ENCODE measurements around the gene SBF1. TPM values are rescaled to one million over a fixed set of nuclear protein-coding genes. Genes with fewer than 3 reads are reported as not detected.
"Not testable (repeated sequence)": the region's sequence is repeated elsewhere in the genome, so short reads cannot be mapped to it uniquely, and the experiment has no call there.

SBF1 gene
- polyA plus RNA-seq, 1 of the 3 experiments (the other 2 are of a cell fraction): 29.1 TPM

DNA sequence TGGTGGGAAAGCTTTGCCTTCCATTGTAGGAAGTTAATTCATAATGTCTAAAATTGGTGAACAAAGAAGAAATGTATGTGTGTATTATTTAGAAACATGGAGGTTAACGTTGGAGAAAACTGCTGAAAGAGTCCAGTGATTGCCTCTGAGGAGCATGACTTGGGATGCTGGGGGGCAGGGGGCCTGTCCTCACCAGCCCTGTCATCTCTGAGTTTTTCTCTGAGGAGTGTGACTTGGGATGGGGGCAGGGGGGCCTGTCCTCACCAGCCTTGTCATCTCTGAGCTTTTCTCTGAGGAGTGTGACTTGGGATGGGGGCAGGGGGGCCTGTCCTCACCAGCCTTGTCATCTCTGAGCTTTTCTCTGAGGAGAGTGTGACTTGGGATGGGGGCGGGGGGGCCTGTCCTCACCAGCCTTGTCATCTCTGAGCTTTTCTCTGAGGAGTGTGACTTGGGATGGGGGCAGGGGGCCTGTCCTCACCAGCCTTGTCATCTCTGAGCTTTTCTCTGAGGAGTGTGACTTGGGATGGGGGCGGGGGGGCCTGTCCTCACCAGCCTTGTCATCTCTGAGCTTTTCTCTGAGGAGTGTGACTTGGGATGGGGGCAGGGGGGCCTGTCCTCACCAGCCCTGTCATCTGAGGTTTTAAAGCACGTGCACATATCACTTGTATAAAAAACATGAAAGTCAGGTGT is 77.3 kb downstream of the SBF1 start:
- H3K9ac ChIP-seq; H3K27ac ChIP-seq (ENCODE audit: low read depth in 2 of 2, low read length in 1 of 2); H2AFZ ChIP-seq (ENCODE audit: low read depth); H3K36me3 ChIP-seq (replicated peaks in 1 of 2; ENCODE audit: control insufficient read depth in 1 of 2, insufficient read depth in 2 of 2, low read length in 1 of 2); H3K27me3 ChIP-seq (ENCODE audit: insufficient read depth); DNase-seq; H3K9me2 ChIP-seq; H3F3A ChIP-seq (replicated peaks; ENCODE audit: insufficient read depth); H3K4me3 ChIP-seq (ENCODE audit: low read depth in 2 of 2, low read length in 1 of 2); H3K79me2 ChIP-seq (ENCODE audit: insufficient read depth); H3K9me3 ChIP-seq; POLR2A ChIA-PET; H3K4me1 ChIP-seq (ENCODE audit: control insufficient read depth in 1 of 2, insufficient read depth in 2 of 2, low read depth in 1 of 2, low read length in 1 of 2): not testable (repeated sequence)
- WGBS (ENCODE audit: low lambda C conversion rate): 72% methylated on average over 3 of the region's 4 CpGs
- CTCF ChIA-PET: interaction anchor here (1.5 kb wide), 1 partner anchor 11 kb away, joined by 3 read pairs; no protein-coding TSS in a partner anchor
- Histone ChIP-seq H4K20me1 (ENCODE audit: insufficient read depth) (peaks cover 12% of the 10 kb centered on the region), H3K4me2 (0 out of 2 replicates have a peak overlapping the region, but pooled peaks have one; percentile 4)

GRCh38 chr22:50396751-50397370 is 78.0 kb downstream of the SBF1 start:
- Histone ChIP-seq H3K9me3 (no peaks in the 10 kb centered on the region), H3K36me3 (replicated peaks in 1 of 2; ENCODE audit: control insufficient read depth in 1 of 2, insufficient read depth in 2 of 2, low read length in 1 of 2) (peaks cover 0 to 6% of the 10 kb centered on the region in 2 experiments), H3K27me3 (ENCODE audit: insufficient read depth) (no peaks in the 10 kb centered on the region), H3F3A (replicated peaks; ENCODE audit: insufficient read depth) (peaks cover 9% of the 10 kb centered on the region), H3K9me2 (no peaks in the 10 kb centered on the region), H2AFZ (ENCODE audit: low read depth) (no peak overlapping the region), H3K4me1 (ENCODE audit: control insufficient read depth in 1 of 2, insufficient read depth in 2 of 2, low read depth in 1 of 2, low read length in 1 of 2) (peaks cover 8 to 9% of the 10 kb centered on the region in 2 experiments; a peak in 2 of 4 replicates), H3K4me3 (ENCODE audit: low read depth in 2 of 2, low read length in 1 of 2) (no peak overlapping the region), H4K20me1 (ENCODE audit: insufficient read depth) (peaks cover 12% of the 10 kb centered on the region), H3K27ac (ENCODE audit: low read depth in 2 of 2, low read length in 1 of 2) (peak overlapping the region in 1 of 2 experiments; percentile 24; a peak in 1 of 4 replicates), H3K9ac (no peak overlapping the region), H3K79me2 (ENCODE audit: insufficient read depth) (peaks cover 7% of the 10 kb centered on the region; the same call in 1 of the 2 replicates), H3K4me2 (0 out of 2 replicates have a peak overlapping the region, but pooled peaks have one; percentile 4)
- ChIA-PET CTCF (interaction anchor here (1.5 kb wide), 1 partner anchor 10 kb away, joined by 3 read pairs; no protein-coding TSS in a partner anchor), POLR2A (no interaction called here)
- TF ChIP-seq MEF2A (IDR thresholded peaks at IDR 0.05; ENCODE audit: borderline replicate concordance, low read depth) (no peak), NRF1 (IDR thresholded peaks at IDR 0.05; ENCODE audit: low read depth, low read length) (no peak), TEAD4 (IDR thresholded peaks at IDR 0.05; ENCODE audit: borderline replicate concordance, insufficient read depth) (no peak), GATA2 (CRISPR knock-in tag; IDR thresholded peaks at IDR 0.05) (no peak)
- TF ChIP-seq, protein P1, sequence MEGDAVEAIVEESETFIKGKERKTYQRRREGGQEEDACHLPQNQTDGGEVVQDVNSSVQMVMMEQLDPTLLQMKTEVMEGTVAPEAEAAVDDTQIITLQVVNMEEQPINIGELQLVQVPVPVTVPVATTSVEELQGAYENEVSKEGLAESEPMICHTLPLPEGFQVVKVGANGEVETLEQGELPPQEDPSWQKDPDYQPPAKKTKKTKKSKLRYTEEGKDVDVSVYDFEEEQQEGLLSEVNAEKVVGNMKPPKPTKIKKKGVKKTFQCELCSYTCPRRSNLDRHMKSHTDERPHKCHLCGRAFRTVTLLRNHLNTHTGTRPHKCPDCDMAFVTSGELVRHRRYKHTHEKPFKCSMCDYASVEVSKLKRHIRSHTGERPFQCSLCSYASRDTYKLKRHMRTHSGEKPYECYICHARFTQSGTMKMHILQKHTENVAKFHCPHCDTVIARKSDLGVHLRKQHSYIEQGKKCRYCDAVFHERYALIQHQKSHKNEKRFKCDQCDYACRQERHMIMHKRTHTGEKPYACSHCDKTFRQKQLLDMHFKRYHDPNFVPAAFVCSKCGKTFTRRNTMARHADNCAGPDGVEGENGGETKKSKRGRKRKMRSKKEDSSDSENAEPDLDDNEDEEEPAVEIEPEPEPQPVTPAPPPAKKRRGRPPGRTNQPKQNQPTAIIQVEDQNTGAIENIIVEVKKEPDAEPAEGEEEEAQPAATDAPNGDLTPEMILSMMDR (IDR thresholded peaks at IDR 0.05): no peak
- TF ChIP-seq, protein P2, sequence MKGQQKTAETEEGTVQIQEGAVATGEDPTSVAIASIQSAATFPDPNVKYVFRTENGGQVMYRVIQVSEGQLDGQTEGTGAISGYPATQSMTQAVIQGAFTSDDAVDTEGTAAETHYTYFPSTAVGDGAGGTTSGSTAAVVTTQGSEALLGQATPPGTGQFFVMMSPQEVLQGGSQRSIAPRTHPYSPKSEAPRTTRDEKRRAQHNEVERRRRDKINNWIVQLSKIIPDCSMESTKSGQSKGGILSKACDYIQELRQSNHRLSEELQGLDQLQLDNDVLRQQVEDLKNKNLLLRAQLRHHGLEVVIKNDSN (IDR thresholded peaks at IDR 0.05; ENCODE audit: borderline replicate concordance, low read depth): no peak
- 58% methylated on average over 6 of the region's 6 CpGs for WGBS (ENCODE audit: low lambda C conversion rate)
- no peak for DNase-seq

Other genes starting within 250 kb of the SBF1 start
- gene TUBGCP6, start 230.0 kb downstream of the SBF1 start, polyA plus RNA-seq (2012; rRNA removed): 40.4 and 42.8 TPM in 2 replicates
- 51.9 and 55.1 TPM in 2 replicates for gene HDAC10, start 223.8 kb downstream of the SBF1 start, polyA plus RNA-seq (2012; rRNA removed)
- 118 TPM in 2 replicates for gene MAPK12, start 213.4 kb downstream of the SBF1 start, polyA plus RNA-seq (2012; rRNA removed)
- 36.0 and 38.3 TPM in 2 replicates for gene MAPK11, start 204.7 kb downstream of the SBF1 start, polyA plus RNA-seq (2012; rRNA removed)
- 85.8 and 108 TPM in 2 replicates for gene PLXNB2, start 167.4 kb downstream of the SBF1 start, polyA plus RNA-seq (2012; rRNA removed)
- gene DENND6B, start 148.0 kb downstream of the SBF1 start, polyA plus RNA-seq (2012; rRNA removed): 5.6 and 5.8 TPM in 2 replicates
- gene PPP6R2, start 131.7 kb downstream of the SBF1 start, polyA plus RNA-seq (2012; rRNA removed): 45.1 and 45.7 TPM in 2 replicates
- 0.49 and 0.61 TPM in 2 replicates for gene ADM2, start 6.5 kb upstream of the SBF1 start, polyA plus RNA-seq (2012; rRNA removed)
- 0.05 and 0.06 TPM in 2 replicates for gene MIOX, start 11.8 kb upstream of the SBF1 start, polyA plus RNA-seq (2012; rRNA removed)
- gene LMF2, start 32.7 kb upstream of the SBF1 start, polyA plus RNA-seq (2012; rRNA removed): 34.3 and 42.8 TPM in 2 replicates
- gene NCAPH2, start 33.2 kb upstream of the SBF1 start, polyA plus RNA-seq (2012; rRNA removed): 21.1 and 22.4 TPM in 2 replicates
- 3.2 and 4.0 TPM in 2 replicates for gene SCO2, start 50.6 kb upstream of the SBF1 start, polyA plus RNA-seq (2012; rRNA removed)
- gene TYMP, start 55.0 kb upstream of the SBF1 start, polyA plus RNA-seq (2012; rRNA removed): 1.1 and 1.7 TPM in 2 replicates
- 0.03 and 0.07 TPM in 2 replicates for gene KLHDC7B, start 70.9 kb upstream of the SBF1 start, polyA plus RNA-seq (2012; rRNA removed)
- 2.1 and 3.6 TPM in 2 replicates for gene SYCE3, start 87.9 kb upstream of the SBF1 start, polyA plus RNA-seq (2012; rRNA removed)
- 33.2 and 40.4 TPM in 2 replicates for gene CPT1B, start 103.4 kb upstream of the SBF1 start, polyA plus RNA-seq (2012; rRNA removed)
- 39.6 and 57.4 TPM in 2 replicates for gene CHKB, start 107.8 kb upstream of the SBF1 start, polyA plus RNA-seq (2012; rRNA removed)
- gene MAPK8IP2, start 125.8 kb upstream of the SBF1 start, polyA plus RNA-seq (2012; rRNA removed): 2.3 and 2.7 TPM in 2 replicates
- 34.2 and 34.4 TPM in 2 replicates for gene ARSA, start 153.1 kb upstream of the SBF1 start, polyA plus RNA-seq (2012; rRNA removed)
- gene SHANK3, start 197.8 kb upstream of the SBF1 start, polyA plus RNA-seq (2012; rRNA removed): 0.88 and 1.5 TPM in 2 replicates

All from SK-N-SH (cell line).